ENCODE data around the gene FRMPD4.

Gene FRMPD4

GRCh38 chrX:12581546-12581945, 443.3 kb downstream of the FRMPD4 start:
- Histone ChIP-seq H3K9me2 (replicated peaks; ENCODE audit: low read depth, low read length) (no peaks in the 10 kb centered on the region), H3K9me3 (ENCODE audit: insufficient read depth, low read depth, low read length) (no peaks in the 10 kb centered on the region), H3K4me3 (ENCODE audit: low read length, poor library complexity, severe bottlenecking) (no peak overlapping the region), H3K27me3 (ENCODE audit: insufficient read depth, low read length, poor library complexity, severe bottlenecking) (no peaks in the 10 kb centered on the region), H3K4me1 (ENCODE audit: insufficient read depth, low read length, poor library complexity, severe bottlenecking) (no peaks in the 10 kb centered on the region), H3K36me3 (ENCODE audit: insufficient read depth, low read length) (no peaks in the 10 kb centered on the region), H3K4me2 (ENCODE audit: low read depth, low read length, poor library complexity, severe bottlenecking) (no peak overlapping the region), H3F3A (ENCODE audit: low read depth) (no peaks in the 10 kb centered on the region), H3K9ac (ENCODE audit: low read depth, low read length, poor library complexity, severe bottlenecking) (no peak overlapping the region), H3K79me2 (ENCODE audit: insufficient read depth, low read length) (no peaks in the 10 kb centered on the region), H2AFZ (ENCODE audit: low read length) (no peak overlapping the region), H4K20me1 (ENCODE audit: insufficient read depth, low read length, poor library complexity, severe bottlenecking) (no peaks in the 10 kb centered on the region)
- TF ChIP-seq EZH2phosphoT487 (IDR thresholded peaks at IDR 0.05; ENCODE audit: borderline replicate concordance) = no peak
- no peak for TF ChIP-seq CTCF (conservative IDR thresholded peaks at IDR 0.05; ENCODE audit: low read length)

GRCh38 chrX:12582649-12583048, 444.4 kb downstream of the FRMPD4 start:
- Histone ChIP-seq H2AFZ (ENCODE audit: low read length) (no peak overlapping the region), H3K36me3 (ENCODE audit: insufficient read depth, low read length) (no peaks in the 10 kb centered on the region), H3K27me3 (ENCODE audit: insufficient read depth, low read length, poor library complexity, severe bottlenecking) (no peaks in the 10 kb centered on the region), H3F3A (ENCODE audit: low read depth) (no peaks in the 10 kb centered on the region), H3K4me1 (ENCODE audit: insufficient read depth, low read length, poor library complexity, severe bottlenecking) (no peaks in the 10 kb centered on the region), H4K20me1 (ENCODE audit: insufficient read depth, low read length, poor library complexity, severe bottlenecking) (no peaks in the 10 kb centered on the region), H3K9me2 (replicated peaks; ENCODE audit: low read depth, low read length) (no peaks in the 10 kb centered on the region), H3K4me2 (ENCODE audit: low read depth, low read length, poor library complexity, severe bottlenecking) (no peak overlapping the region), H3K4me3 (ENCODE audit: low read length, poor library complexity, severe bottlenecking) (no peak overlapping the region), H3K9me3 (ENCODE audit: insufficient read depth, low read depth, low read length) (no peaks in the 10 kb centered on the region), H3K79me2 (ENCODE audit: insufficient read depth, low read length) (no peaks in the 10 kb centered on the region), H3K9ac (ENCODE audit: low read depth, low read length, poor library complexity, severe bottlenecking) (no peak overlapping the region)
- TF ChIP-seq CTCF (conservative IDR thresholded peaks at IDR 0.05; ENCODE audit: low read length) (no peak), EZH2phosphoT487 (IDR thresholded peaks at IDR 0.05; ENCODE audit: borderline replicate concordance) (no peak)

GRCh38 chrX:12583543-12583942, 445.3 kb downstream of the FRMPD4 start:
- no peaks in the 10 kb centered on the region for H4K20me1 ChIP-seq (ENCODE audit: insufficient read depth, low read length, poor library complexity, severe bottlenecking)
- no peaks in the 10 kb centered on the region for H3F3A ChIP-seq (ENCODE audit: low read depth)
- no peak overlapping the region for H2AFZ ChIP-seq (ENCODE audit: low read length)
- H3K9ac ChIP-seq (ENCODE audit: low read depth, low read length, poor library complexity, severe bottlenecking) = no peak overlapping the region
- H3K4me3 ChIP-seq (ENCODE audit: low read length, poor library complexity, severe bottlenecking) = no peak overlapping the region
- H3K27me3 ChIP-seq (ENCODE audit: insufficient read depth, low read length, poor library complexity, severe bottlenecking) = no peaks in the 10 kb centered on the region
- TF ChIP-seq CTCF (conservative IDR thresholded peaks at IDR 0.05; ENCODE audit: low read length) (no peak), EZH2phosphoT487 (IDR thresholded peaks at IDR 0.05; ENCODE audit: borderline replicate concordance) (no peak)
- H3K4me1 ChIP-seq (ENCODE audit: insufficient read depth, low read length, poor library complexity, severe bottlenecking) = no peaks in the 10 kb centered on the region
- H3K4me2 ChIP-seq (ENCODE audit: low read depth, low read length, poor library complexity, severe bottlenecking) = no peak overlapping the region
- H3K9me3 ChIP-seq (ENCODE audit: insufficient read depth, low read depth, low read length) = no peaks in the 10 kb centered on the region
- H3K36me3 ChIP-seq (ENCODE audit: insufficient read depth, low read length) = no peaks in the 10 kb centered on the region
- no peaks in the 10 kb centered on the region for H3K9me2 ChIP-seq (replicated peaks; ENCODE audit: low read depth, low read length)
- H3K79me2 ChIP-seq (ENCODE audit: insufficient read depth, low read length) = no peaks in the 10 kb centered on the region
